HG02885 (cell line): ENCODE results near the gene CACNA2D1.
"Not testable (repeated sequence)": the region's sequence is repeated elsewhere in the genome, so short reads cannot be mapped to it uniquely, and the experiment has no call there.

Source experiments
- ATAC-seq: cut with Tn5 transposase; IDR thresholded peaks from one replicate; pipeline ENCODE4 v1.9.1; 2021; ENCODE audit warnings: mild to moderate bottlenecking; ENCODE audit not compliant: unreplicated experiment, poor library complexity

CACNA2D1 gene

DNA sequence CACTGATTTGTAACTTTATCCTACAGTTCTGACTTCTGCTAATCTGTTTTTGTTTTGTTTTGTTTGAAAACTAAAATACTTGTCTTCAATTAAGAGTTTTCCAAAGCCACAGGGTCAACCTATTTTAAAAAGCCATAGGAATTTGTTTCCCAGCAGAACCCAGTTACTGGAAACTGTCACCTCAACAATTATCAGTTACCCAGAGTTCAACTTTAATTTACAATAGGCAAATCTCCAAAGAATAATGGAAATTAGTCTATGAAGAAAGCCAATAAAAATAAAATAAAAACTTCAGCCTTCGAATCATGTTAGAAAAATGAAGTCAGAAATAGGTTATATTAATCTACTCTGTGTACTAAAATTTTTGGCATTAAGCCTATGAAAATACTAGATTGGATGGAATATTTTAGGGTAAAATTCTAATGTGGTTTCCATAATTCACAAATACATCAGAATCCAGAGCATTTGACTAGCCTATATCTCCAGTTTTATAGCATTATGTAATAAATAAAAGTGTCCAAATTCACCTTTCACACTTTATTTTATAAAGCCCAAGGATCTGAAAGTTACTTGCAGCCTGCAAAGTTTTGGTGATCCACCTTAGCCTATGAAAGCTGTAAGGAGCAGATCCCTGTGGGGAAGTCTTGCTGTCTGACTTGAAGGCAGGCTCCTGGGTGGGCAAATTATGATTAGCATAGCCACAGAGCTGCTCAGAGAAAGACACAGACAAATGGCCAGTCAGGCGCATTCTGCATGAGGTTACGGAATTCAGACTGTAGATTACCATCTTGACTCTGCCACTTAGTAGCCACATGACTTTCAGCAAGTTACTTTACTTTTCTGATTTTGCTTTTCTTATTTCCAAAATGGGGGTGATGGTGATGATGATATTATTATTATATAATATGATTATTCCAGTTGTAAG, 423.8 kb downstream of the CACNA2D1 start:
- ATAC-seq = no peak

DNA sequence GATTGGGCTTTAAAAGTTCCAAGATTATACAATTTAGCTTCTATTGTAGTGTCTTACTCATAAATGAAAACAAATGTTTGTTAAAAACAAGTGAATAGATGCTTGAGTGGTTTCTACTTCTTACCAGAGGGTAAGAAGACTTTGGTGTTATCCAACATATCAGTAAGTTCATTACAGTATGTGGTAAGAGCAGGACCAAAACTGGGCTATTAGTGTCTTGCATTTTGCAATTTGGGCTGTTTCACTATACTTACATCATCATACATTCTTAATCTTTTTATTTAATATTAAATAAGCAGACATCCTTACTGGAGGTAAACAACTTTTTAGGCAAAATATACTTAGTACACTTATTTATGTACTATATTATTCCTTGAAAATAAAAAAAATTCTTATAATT, 425.4 kb downstream of the CACNA2D1 start:
- ATAC-seq = no peak

DNA sequence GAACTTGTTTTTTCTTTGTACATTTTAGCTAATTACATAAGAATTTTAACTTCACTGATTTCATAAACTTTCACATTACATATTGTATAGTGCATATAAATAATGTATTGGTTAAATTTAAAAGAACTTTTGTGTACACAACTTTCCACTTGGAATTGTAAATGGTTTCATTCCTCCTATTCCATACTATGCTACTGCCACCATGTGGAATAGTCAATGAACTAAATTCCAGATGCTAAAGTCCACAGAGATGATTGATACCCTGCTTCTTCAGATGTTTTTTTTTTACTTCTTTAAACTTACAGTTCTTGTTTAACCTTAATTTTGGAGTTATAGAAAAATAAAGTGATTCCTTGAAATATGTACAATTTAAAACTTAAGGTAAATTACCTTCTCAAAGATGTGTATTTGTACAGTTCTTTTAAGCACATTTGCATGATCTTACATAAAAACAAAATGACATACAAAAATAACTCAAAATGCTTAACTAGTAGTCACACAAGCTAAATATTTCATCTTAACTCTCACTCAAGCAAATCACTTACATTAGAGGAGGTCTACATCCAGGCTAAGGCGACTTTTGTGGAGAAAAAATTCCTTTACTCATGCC, 426.1 kb downstream of the CACNA2D1 start:
- peak; percentile 49 for ATAC-seq

DNA sequence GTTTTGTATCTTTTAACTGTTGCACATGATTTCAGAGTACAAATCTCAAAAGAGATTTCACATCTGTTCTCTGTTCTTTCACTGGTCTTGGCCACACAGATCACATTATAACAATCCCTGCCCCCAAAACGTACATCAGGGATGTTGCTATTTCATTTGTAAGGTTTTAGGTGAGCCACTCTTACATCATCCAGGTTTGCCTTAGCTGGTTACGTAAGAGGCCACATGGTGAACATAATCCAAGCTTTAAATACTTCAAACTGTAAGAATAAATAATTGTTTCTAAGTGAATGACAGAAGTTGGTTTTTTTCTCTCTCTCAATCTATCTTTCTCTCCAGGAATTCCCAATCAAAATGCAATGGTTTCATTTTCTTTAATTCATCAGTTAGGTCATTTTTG, 427.8 kb downstream of the CACNA2D1 start:
- no peak for ATAC-seq

DNA sequence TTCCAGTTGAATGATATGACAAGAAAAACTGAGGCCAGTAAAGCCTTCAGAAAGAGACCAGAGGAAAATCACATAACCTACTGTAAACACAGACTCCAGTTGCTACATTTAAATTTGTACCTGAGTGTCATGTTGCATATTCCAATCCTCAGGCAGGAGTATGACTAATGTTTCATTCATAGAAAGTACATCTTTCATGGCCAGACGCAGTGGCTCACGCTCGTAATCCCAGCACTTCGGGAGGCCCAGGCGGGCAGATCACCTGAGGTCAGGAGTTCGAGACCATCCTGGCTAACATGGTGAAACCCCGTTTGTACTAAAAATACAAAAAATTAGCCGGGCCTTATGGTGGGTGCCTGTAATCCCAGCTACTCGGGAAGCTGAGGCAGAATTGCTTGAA, 429.0 kb downstream of the CACNA2D1 start:
- not testable (repeated sequence) for ATAC-seq

DNA sequence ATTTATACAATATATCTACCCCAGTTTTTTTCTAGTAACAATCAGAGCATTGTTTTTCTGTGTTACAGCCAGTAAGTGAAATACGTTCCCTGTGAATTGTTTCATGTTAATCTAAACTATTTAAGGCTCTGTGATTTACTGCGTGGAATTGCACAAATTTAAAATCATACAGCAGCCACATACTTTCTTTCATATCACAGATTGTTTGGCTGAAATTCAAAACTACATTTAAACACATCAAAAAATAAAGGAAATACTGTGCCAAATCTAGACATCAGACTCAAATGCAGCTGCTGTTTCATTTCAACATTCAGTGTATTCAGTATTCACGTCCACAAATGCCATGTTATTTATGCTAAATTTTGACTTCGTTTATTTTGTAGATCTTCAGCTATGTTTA, 431.1 kb downstream of the CACNA2D1 start:
- ATAC-seq = no peak

DNA sequence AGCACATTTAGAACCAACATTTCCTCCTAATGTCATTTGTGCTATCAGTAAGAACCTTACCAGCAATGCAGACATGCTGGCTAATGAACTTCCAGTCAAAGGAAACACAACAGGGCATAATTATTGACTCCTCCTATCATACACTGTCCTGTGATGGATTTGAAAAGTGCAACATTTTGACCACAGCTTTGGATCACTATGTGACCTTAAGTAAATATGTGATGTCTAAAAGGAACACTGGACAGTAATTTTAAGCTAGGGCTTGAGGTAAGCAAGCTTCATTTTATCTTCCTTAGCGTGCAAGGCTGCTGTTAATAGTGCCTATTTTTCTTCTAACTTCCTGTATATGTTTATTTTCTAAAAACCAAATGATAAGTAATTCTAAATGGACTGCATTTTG, 433.2 kb downstream of the CACNA2D1 start:
- ATAC-seq = no peak

DNA sequence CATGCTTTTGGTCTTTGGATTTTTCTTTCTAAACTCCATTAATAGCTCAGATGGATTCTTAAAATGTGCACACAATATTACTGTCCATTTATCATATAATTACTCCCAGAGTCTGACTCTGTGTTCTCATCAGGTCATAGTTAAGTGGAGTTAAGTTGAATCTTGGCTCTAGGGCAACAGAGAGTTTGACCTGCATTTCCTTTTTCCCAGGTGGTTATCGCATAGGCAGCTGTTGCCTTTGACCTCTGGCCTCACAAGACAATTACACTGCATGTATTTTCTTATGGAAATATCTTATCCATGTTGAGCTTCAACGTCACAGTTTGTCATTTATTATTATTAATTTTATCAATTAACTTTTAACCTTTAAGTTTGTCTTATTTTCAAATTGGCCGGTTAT, 436.3 kb downstream of the CACNA2D1 start:
- no peak for ATAC-seq

DNA sequence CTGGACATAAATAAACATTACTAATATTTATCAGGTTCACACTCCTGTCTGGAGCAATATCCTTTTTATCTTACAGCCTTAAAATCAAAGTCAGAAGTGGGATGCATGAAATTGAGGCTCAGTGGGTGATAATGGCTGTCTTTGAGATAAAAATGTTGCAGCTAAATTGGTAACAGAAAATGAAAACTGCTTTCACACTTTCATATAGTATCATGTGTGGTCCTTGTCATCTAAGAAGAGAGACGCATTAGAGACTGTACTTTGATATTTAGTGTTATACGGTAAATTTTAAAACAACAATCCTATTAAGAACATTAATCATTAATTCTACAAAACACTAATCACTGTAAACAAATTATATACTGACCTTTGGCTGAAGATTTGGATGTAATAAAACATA, 438.5 kb downstream of the CACNA2D1 start:
- ATAC-seq = no peak

DNA sequence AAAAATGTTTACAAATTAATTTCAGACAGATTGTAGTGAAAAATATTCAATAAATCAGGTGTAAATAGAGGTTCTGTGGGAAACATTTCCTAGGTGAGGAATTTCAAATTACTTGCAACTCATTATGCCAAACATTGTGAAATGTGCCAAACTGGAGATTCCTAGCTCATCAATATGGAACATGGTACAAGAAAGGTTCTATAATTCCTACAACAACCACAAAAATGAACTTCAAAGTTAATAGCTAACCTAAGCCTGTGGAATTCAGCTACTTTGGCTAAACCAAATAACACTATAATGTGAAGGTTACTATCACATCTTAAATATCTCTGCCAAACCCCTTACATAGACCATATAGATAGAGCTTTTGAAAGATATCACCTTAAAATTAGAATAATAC, 450.4 kb downstream of the CACNA2D1 start:
- no peak for ATAC-seq

DNA sequence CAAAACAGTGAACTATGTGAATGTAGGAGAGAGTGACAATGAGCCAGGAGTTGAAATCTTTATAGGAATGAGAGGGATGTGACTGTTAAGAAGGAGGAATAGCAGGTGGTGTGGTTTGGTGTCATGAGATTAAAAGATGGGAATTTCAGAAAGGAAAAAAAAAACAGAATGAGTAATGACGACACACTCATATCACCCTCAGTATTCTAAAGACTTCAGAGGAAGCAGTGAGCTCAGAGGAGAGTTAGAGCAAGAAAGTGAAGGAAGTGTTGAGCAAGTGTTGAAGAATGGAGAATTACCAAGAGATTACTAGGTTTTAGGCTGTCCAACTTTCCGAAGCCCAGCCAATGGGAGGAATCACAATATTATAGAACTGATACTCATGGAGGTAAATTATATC, 453.2 kb downstream of the CACNA2D1 start:
- ATAC-seq = no peak

DNA sequence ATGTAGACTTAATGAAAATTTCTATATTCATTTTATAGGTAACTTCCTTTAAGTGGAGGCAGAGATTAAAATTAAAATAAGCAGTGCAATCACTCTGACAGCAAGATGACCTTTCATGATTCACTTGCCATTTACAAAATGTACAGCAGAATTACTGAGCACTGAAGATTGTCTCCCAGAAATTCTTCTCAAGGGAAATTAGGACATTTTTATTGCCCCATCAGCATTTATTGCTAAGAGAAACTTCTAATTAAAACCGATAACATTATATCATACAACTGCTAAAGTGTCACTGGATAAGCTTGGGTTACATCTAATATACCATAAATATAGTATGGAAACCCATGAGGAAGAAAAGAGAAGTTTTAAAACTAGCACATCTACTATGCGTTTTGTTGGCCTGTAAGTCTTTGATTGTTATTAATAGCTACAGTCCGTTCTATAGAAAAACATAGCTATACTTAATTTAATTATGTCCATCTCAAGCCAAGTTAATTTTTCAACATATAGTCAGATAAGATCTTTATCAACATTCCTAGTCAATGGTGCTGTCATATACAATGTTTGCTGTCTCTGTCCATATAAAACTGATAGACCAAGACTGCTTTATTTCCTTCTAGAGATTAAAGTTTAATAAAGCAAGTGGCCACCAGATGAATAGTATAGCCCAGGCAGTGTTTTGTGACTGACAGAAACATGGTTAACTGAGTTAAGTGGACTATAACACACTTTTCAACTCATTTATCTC, 456.7 kb downstream of the CACNA2D1 start:
- ATAC-seq = no peak

DNA sequence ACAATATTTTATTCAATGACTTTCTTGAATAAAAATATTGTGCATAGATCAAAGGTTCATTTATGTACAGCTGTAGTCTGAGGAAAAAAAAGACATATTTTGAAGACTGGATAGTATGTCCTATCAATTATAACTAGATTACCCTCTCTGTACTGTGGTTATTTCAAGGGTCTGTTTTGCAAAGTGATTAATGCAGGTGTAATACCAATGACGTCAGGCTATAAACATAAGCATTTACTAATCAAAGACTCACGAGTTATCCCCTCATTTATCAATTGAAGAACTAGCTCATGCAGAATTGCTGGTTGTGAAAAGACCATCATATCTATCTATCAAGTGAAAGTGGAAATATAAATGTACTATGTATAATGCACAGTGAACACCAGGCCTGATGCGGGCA, 460.2 kb downstream of the CACNA2D1 start:
- ATAC-seq = no peak

DNA sequence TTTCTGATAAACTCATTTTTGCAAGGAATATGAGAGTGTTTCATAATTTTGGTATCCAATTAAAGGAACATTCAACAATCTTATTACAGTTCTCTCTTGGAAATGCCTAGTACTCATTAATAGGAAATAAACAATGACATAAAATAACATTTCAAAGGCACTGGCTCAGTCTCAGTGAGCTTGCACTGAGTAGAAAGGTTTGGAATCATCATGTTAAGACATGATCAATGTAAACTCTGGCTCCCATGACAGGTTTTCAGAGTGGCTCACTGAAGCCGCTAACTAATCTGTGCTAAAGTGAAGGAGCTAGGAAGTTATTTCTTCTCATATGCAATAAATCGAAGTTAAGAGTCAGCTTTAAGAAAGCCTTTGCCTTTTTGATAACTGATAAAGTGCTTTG, 470.5 kb downstream of the CACNA2D1 start:
- no peak for ATAC-seq

DNA sequence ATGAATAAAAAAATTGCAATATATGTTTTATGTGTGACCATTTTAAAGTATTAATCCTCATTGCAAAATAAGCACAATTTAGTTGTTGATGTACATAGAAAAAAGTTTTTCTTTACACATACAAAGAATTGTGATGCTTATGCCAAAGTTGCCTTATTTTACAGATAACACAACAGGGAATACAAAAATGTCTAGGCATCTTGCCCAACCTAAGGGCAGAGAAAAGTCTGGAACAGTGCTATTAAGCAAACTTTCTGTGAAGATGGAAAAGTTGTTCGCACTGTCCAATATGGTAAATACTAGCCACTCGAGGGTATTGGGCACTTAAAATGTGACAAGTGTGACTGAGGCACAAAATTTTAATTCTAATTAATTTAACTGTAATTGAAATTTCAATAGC, 483.6 kb downstream of the CACNA2D1 start:
- ATAC-seq = no peak

DNA sequence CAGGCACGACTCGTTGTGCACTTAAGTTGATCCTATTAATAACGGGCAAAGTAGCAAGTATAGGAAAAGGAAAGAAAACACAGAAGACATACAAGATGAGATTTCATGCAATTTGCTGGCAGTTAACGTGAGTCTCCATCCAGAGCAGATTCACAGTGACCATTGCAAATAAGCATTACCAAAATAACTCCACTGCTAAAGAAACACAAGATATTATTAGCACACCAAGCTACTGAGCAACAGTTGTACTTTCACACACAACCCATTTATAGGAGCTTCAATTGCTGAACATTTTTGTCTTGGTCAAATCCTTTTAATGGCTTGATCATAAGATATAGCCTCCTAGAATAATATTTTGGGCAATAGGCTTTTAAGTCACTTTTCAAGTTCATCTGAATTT, 486.1 kb downstream of the CACNA2D1 start:
- peak; percentile 39 for ATAC-seq

DNA sequence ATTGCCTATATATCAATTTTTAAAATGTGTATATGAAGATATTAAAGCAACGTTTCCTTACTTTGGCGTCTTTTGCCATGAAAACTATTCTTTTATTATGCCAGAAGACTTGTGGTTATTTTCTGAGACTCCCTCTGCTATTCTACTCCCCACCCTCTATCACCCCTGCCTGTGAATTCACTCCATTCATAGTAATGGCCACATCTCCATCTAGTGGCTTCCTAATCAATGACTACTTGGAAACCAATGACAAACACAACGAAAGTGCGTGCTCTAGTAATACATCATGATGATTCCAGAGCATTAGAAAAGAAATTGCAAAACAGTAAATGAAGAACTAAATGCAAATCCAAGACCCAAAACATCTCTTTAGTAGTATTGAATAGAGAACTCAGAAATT, 487.1 kb downstream of the CACNA2D1 start:
- peak; percentile 96 for ATAC-seq

DNA sequence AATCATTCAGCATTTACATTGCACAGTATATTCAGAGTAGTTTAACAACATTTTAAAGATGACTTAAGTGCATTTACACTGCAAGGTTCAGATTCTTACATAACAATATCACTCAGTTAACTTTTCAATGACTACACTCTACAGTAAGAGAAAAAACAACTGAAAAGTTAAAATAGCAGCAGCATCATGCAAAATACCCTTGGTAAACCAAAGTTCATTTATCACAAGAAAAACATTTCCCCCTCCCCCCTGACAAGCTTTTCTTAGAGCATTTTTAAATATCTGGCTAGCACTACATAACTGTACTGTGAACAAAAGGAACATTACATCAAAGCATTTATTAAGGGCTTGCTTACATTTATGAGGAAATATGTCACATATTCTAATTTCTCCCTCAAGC, 494.3 kb downstream of the CACNA2D1 start:
- no peak for ATAC-seq

DNA sequence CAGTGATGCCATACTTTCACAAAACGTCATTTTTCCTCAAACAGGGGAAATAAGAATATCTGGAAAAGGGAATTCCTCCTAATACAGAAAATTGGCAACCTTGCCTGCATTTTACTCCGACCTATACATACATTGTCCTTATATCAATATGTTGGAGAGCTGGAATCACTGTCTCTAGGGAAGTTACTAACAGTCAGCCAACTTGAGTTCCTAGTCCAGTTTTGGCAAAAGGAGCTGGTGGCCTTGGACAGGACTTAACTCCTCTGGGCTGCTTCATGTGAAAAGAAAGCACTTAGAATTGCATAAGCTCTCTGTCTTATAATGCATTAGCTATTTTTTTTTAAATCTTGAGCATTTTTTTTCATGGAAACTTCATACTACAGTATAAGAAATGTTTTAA, 499.5 kb downstream of the CACNA2D1 start:
- ATAC-seq = no peak

DNA sequence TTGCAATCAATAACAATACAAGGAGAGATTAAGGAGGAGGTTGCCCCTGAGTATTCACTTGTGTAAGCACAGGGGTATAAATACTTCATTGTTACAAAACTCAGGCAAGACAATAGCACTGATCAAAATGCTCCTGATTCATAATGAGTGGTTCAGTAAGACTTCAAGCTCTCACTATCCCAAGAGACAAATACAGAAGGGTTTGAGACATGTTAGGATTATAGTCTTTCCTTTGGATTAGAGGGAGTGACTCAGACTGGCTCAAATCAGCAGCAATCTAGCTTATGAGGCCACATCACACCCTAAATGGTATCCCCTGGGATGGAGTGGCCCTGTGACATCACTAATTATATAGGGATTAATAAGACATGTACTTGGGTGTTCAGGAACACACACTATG, 506.5 kb downstream of the CACNA2D1 start:
- no peak for ATAC-seq

DNA sequence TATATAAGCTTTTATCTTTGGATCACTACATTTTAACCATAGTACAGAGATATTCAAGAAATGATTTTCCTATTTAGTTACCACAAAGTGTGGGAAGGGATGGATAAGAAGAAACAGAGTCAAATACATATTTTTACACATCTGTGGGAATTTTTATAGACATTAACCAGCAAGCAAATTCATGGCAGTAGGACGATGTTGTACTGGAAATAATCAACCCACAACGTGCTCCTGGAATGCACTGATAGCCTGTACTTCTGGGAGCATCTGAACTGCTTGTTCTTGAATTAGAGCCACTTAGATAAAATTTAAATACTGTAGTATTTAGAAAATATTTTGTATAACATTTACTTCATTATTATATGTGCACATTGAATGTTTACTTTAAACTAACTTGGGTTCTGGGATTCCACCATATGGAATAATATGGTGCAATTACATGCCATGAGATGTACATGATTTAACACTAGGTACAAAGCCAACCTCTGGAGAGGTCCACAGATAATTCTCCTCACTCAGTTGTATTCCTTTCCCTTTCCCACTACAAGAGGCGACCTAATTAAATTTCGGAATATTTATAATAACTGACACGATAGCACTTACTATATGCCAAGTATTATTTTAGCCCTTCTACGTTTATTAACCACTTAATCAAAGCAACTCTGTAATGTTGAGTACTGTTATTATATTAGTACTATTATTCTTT, 508.8 kb downstream of the CACNA2D1 start:
- ATAC-seq = no peak
